Measurements from ENCODE around the gene GCN1.

GRCh38 chr12:120086801-120087621 lies 107.5 kb downstream of the GCN1 start:
- TF ChIP-seq POLR2AphosphoS5 (IDR thresholded peaks at IDR 0.05; ENCODE audit: insufficient read depth in 1 of 2, low read depth in 1 of 2) (peak; percentile 94 to 95), POLR2A (IDR thresholded peaks at IDR 0.05) (no peak)
